Measurements from ENCODE around the gene MPPED2.

DNA sequence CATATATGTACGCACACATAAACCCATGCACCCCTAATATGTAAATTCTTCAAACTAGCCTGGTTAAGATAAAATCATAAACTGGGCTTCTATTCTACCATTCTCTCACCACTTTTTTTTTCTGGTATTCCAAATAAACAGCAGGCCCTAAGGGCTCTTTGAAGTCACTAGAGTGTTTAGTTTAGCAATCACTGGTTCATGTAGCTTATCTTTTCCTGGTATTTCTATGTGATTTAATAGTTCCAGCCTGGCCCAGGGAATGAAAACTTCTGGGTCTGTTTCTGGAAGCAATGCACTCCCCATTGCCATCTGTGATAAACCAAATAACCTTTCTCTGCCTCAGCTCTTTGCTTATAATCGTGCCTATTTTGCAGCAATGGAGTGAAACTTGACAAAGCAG lies 10.7 kb upstream of the MPPED2 start:
- TF ChIP-seq POLR2A (IDR thresholded peaks at IDR 0.05; ENCODE audit: low read depth, low read length) = no peak
- TF ChIP-seq, protein P1, sequence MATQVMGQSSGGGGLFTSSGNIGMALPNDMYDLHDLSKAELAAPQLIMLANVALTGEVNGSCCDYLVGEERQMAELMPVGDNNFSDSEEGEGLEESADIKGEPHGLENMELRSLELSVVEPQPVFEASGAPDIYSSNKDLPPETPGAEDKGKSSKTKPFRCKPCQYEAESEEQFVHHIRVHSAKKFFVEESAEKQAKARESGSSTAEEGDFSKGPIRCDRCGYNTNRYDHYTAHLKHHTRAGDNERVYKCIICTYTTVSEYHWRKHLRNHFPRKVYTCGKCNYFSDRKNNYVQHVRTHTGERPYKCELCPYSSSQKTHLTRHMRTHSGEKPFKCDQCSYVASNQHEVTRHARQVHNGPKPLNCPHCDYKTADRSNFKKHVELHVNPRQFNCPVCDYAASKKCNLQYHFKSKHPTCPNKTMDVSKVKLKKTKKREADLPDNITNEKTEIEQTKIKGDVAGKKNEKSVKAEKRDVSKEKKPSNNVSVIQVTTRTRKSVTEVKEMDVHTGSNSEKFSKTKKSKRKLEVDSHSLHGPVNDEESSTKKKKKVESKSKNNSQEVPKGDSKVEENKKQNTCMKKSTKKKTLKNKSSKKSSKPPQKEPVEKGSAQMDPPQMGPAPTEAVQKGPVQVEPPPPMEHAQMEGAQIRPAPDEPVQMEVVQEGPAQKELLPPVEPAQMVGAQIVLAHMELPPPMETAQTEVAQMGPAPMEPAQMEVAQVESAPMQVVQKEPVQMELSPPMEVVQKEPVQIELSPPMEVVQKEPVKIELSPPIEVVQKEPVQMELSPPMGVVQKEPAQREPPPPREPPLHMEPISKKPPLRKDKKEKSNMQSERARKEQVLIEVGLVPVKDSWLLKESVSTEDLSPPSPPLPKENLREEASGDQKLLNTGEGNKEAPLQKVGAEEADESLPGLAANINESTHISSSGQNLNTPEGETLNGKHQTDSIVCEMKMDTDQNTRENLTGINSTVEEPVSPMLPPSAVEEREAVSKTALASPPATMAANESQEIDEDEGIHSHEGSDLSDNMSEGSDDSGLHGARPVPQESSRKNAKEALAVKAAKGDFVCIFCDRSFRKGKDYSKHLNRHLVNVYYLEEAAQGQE (IDR thresholded peaks at IDR 0.05; ENCODE audit: low read depth, low read length) = no peak

Measured in GM12878 (cell line).